Fibroblast of pulmonary artery (primary cell): Measurements from ENCODE around the gene KLHL26.
"Not testable (repeated sequence)": the region's sequence is repeated elsewhere in the genome, so short reads cannot be mapped to it uniquely, and the experiment has no call there.

Source experiments
- DNase-seq: peaks from one replicate; pipeline ENCODE4 v3.0.0-alpha.2; 2010; ENCODE audit warnings: low read depth
- H3K4me3 ChIP-seq: replicated peaks from 2 replicates; pipeline ENCODE4 v1.5.1; 2011; ENCODE audit warnings: low read depth, mild to moderate bottlenecking, control low read depth, low read length, moderate library complexity
- TF ChIP-seq, protein P1 (sequence below): IDR thresholded peaks from 2 replicates; pipeline ENCODE4 v1.5.1; 2011; ENCODE audit warnings: mild to moderate bottlenecking, control low read depth, low read length, inconsistent platforms; ENCODE audit errors: missing control alignments

The KLHL26 gene

GRCh38 chr19:18595475-18595874 is 41.4 kb upstream of the KLHL26 start:
- H3K4me3 ChIP-seq, result no peak overlapping the region
- DNase-seq, result no peak
- TF ChIP-seq, protein P1, sequence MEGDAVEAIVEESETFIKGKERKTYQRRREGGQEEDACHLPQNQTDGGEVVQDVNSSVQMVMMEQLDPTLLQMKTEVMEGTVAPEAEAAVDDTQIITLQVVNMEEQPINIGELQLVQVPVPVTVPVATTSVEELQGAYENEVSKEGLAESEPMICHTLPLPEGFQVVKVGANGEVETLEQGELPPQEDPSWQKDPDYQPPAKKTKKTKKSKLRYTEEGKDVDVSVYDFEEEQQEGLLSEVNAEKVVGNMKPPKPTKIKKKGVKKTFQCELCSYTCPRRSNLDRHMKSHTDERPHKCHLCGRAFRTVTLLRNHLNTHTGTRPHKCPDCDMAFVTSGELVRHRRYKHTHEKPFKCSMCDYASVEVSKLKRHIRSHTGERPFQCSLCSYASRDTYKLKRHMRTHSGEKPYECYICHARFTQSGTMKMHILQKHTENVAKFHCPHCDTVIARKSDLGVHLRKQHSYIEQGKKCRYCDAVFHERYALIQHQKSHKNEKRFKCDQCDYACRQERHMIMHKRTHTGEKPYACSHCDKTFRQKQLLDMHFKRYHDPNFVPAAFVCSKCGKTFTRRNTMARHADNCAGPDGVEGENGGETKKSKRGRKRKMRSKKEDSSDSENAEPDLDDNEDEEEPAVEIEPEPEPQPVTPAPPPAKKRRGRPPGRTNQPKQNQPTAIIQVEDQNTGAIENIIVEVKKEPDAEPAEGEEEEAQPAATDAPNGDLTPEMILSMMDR, result no peak

DNA sequence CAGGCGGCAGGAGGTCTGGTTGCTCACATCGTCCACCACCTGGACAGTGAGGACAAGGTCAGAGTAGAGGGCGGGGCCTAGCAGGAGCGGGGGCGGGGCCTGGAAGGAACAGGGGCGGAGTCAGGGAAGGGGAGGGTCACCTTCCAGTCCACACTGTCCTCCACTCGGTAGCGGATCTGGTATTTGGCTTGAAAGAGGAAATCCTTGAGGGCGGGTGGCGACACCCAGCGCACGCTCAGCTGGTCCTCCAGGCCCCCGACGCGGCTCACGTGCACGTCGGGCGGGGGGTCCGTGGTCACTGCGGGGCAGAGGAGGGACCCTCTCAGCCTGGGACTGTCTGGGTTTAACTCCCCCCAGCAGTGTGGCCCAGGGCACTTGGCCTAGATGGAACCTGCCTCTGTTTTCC is 40.1 kb upstream of the KLHL26 start:
- TF ChIP-seq, protein P1, result no peak
- no peak overlapping the region for H3K4me3 ChIP-seq
- DNase-seq, result peak; percentile 35

GRCh38 chr19:18597809-18598660 is 38.8 kb upstream of the KLHL26 start:
- TF ChIP-seq, protein P1, result no peak
- DNase-seq, result no peak
- H3K4me3 ChIP-seq, result no peak overlapping the region

GRCh38 chr19:18599485-18599884 is 37.3 kb upstream of the KLHL26 start:
- DNase-seq, result no peak
- no peak overlapping the region for H3K4me3 ChIP-seq
- TF ChIP-seq, protein P1, result no peak

DNA sequence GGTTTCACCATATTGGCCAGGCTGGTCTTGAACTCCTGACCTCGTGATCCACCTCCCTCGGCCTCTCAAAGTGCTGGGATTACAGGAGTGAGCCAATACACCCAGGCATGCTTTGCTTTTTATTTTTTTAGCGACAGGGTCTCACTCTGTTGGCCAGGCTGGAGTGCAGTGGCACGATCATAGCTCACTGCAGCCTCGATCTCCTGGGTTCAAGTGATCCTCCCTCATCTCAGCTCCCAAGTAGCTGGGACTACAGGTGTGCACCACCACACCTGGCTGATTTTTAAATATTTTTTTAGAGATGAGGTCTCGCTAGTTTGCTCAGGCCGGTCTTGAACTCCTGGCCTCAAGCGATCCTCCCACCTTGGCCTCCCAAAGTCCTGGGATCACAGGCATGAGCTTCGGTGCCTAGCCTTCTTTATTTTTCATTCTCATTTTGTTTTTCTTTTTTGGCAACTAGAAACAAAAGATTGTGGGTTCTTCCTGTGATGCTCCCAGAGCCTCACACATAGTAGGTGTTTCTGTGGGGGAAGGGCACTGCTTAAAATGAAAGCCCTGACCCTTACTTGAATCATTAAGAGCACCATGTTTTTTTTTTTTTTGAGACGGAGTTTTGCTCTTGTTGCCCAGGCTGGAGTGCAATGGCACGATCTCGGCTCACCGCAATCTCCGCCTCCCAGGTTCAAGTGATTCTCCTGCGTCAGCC is 36.0 kb upstream of the KLHL26 start:
- H3K4me3 ChIP-seq, DNase-seq: not testable (repeated sequence)

- H3K4me3 ChIP-seq, result no peak overlapping the region
- DNase-seq, result no peak
Observed at GRCh38 chr19:18601875-18602274, 35.0 kb upstream of the KLHL26 start.

DNA sequence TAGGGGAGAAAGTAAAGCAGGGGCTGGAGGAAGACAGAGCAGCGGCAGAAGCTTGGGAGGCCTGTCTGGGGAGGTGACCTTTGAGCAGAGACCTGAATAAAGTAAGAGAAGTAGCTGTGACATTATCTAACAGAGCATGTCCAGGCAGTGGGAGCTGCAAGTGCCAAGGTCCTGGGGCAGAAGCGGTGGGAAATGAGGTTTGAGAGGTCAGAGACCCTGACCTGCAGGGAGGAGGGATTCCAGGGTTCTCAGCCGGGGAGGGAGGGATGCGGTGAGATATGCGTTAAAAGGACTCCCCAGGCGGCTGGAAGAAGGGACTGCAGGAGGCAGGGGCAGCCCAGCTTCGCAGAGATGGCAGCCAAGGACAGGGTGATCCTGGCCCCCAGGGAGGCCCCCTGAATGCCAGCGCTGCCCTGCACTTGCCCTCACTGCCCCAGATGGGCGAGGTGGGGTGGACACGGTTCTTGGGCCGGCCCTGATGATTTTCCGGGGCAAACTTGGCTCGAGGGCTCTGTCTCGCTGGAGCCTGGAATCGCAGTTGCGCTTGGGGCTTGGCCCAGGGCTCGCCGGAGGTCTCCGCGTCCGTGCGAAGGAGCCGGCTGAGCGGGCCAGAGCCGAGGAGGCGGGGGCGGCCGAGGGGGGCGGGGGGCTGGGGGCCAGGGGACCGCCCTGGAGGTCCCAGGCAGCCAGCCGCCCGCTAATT is 33.4 kb upstream of the KLHL26 start:
- TF ChIP-seq, protein P1, result peak; percentile 33
- DNase-seq, result peak; percentile 25
- H3K4me3 ChIP-seq, result no peak overlapping the region

More at GRCh38 chr19:18601875-18602274, 35.0 kb upstream of the KLHL26 start:
- TF ChIP-seq, protein P1, result no peak
